Posterior vena cava (tissue), 2 donors: Measurements from ENCODE around the gene NDFIP1. TPM values are rescaled to one million over a fixed set of nuclear protein-coding genes. Genes with fewer than 3 reads are reported as not detected.
"Not testable (repeated sequence)": the region's sequence is repeated elsewhere in the genome, so short reads cannot be mapped to it uniquely, and the experiment has no call there.

ENCODE experiments used
- DNase-seq: peaks from one replicate; pipeline ENCODE4 v3.0.0-alpha.2; 2020; ENCODE audit warnings: low spot score
- intact Hi-C, 2 donors: fragments of 100-400 bp; cut with DNase I; formaldehyde crosslinking; loops; one replicate each; pipeline versions ENCODE4 v1.14.1 to v1.14.2; 2022 to 2023
- total RNA-seq, 2 donors: library from RNA; stranded (reverse); fragmentation: NEBNext Ultra II Directional; extraction: Animal tissue kit (Norgen Biotek cat#: 25700); gene quantifications; one replicate each; pipeline ENCODE4 v1.2.1, GENCODE V29; 2021
- donor health status: DM: yes; HTN: yes; CAD: no.
- donor health status: DM: yes; HTN: yes; CAD: no.

NDFIP1 gene
- total RNA-seq, 2 donors from 2014 or later: 78.5 to 81.0 TPM

DNA sequence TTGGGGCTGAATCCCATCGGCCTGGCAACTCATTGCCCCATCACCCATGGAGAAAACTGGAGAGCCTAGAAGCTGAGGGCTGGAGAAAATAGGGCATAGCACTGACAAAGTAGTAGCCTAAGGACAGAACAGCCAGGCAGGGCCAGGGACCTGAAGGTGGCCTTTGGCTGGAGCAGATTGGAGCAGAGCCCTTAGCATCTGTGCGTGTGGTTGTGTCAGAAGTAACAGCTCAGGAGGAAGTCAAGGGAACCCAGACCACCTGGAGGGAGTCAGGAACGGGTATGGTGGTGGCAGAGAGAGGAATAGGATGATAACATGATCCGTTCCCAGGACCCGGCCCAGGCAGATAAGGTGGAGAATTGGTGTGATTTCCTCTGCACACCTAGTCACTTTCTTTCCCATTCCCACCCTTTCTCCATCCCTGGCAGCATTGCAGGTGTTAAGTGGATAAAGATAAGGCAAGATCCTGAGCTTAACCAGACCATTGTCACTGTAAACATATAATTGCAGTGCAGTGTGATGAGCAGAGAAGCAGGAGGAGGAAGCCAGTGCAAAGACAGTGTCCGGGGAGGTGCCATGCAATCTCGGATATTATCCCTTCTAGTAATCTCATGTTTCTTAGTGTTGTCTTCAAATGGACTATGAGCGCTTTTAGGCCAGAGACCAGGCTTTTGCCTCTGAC lies 67.0 kb downstream of the NDFIP1 start:
- intact Hi-C loops: loop anchor here in 1 of 2 donors (1.0 kb wide), 1 partner anchor 17 kb away; no protein-coding TSS in a partner anchor
- DNase-seq: no peak

DNA sequence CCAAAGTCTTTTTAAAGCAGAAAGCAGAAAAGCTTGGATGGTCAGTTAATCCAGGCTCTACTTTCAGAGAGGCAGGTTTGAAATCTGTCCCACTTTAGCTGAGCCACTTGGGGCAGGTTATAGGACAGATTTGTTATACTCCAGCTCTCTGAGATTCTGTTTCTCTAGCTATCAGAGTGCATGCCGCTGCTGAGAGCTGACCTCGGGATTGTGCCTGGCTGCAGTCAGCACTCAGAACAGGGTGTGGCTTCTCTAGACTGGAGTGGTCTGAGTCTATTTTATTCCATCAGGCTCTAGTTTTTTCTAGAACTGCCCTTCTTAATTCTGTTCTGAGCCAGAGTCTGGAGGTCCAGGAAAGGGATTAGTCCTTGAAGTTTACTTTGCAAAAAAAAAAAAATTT lies 67.7 kb downstream of the NDFIP1 start:
- no peak for DNase-seq

DNA sequence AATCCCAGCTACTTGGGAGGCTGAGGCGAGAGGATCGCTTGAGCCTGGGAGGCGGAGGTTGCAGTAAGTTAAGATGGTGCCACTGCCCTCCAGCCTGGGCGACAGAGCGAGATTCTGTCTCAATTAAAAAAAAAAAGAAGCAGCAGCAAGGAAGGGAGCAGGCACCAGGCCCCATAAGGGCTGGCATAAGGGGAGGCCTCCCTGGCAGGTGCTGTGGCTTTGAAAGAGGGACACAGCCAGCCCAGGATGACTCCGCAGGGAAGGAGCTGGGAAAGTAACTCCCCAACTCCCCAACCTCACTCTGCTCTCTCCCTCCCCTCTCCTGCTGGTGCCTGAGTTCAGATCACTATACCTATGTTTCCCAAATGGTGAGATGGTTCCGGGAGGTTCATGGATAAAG lies 70.1 kb downstream of the NDFIP1 start:
- intact Hi-C loops: no loop called here
- DNase-seq: no peak

More for the DNA sequence above, 67.7 kb downstream of the NDFIP1 start:
- intact Hi-C loops: no loop called here

- intact Hi-C loops: no loop called here
- no peak for DNase-seq
These were observed 71.3 kb downstream of the NDFIP1 start for GRCh38 chr5:142179776-142180387.

DNA sequence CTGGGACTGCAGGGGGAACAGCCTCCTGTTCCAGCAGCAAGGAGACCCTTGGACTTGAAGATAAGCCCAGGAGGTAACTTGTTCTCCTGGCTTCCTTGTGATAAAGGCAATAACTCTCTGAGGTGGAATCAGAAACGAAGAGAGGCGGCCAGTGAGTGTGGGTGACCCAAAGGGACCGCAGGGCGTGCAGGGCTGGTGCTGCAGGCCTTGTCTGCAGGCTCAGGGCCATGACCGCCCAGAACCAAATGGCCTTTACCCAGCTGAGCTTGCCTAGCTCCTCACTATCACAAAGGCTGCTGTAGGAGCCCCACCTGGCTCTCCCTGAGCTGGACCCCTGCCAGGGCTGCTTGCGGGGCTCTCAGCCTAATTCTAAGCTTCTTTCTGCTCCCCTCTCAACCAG lies 72.5 kb downstream of the NDFIP1 start:
- intact Hi-C loops: no loop called here
- no peak for DNase-seq

DNA sequence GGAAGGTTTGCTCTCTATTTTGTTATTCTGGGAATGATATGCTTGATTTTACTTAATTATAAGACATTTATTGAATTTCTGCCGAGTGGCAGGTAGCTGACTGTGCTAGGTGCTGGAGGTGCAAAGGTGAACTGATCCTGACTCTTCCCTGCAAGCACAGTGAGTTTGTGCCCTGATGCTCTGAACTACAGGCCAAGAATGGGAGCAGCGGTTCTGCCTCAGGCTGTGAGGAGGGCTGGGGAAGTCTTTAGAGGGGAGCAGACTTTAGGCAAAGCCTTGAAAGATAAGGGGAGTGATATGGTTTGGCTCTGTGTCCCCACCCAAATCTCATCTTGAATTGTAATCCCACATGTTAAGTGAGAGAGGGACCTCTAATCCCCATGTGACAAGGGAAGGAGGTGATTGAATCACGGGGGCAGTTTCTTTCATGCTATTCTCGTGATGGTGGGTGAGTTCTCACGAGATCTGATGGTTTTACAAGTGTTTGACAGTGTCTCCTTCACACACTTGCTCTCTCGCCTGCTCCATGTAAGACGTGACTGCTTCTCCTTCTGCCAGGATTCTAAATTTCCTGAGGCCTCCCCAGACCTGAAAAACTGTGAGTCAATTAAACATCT lies 73.1 kb downstream of the NDFIP1 start:
- no peak for DNase-seq
- intact Hi-C loops: no loop called here

DNA sequence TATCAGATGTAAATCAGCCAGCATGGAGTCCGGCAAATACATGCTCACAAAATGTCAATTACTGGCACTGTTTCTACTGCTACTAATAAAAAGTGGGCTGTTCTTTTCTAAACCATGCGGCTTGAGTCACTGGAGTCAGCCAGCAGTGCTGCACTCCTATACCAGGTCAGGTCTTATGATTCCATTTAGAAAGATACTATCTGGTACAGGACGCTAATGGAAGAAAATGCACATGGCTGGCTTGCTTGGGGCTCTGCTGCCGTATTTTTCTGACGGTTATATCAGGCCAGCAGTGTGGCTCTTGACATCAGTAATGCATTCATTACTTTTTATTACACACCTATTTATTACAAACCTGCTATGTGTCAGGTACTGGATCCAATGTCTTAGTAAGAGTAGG lies 74.3 kb downstream of the NDFIP1 start:
- DNase-seq: no peak
- intact Hi-C loops: no loop called here

- DNase-seq: no peak
- intact Hi-C loops: no loop called here
These were observed 75.0 kb downstream of the NDFIP1 start for GRCh38 chr5:142183561-142183960.

GRCh38 chr5:142184988-142185387 lies 76.4 kb downstream of the NDFIP1 start:
- no peak for DNase-seq
- intact Hi-C loops: no loop called here

DNA sequence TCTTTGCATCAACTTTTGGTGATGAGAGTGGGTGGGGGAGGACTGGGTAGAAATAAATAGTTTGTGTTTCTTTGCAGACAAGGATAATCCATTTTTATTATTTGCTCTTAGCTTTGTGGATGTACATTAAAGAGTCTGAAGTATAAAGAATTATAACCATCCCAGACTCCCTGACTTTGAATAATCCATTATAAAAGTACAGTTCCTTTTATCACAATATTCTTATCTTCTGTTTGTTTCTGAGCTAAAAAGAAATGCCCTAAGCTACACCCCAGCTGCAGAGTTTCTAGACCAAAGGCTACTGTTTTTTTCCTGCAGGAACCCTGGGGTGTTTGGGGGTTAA lies 77.9 kb downstream of the NDFIP1 start:
- intact Hi-C loops: no loop called here
- DNase-seq: no peak

- intact Hi-C loops: no loop called here
- no peak for DNase-seq
These were observed 78.4 kb downstream of the NDFIP1 start for GRCh38 chr5:142186857-142187594.

- intact Hi-C loops, DNase-seq: not testable (repeated sequence)
These were observed 80.1 kb downstream of the NDFIP1 start for GRCh38 chr5:142188691-142189090.

GRCh38 chr5:142189813-142190212 lies 81.2 kb downstream of the NDFIP1 start:
- intact Hi-C loops: no loop called here
- no peak for DNase-seq

- intact Hi-C loops: loop anchor here in 1 of 2 donors (1.0 kb wide), 1 partner anchor 16 kb away; no protein-coding TSS in a partner anchor
- DNase-seq: no peak
These were observed 83.2 kb downstream of the NDFIP1 start for GRCh38 chr5:142191776-142192175.

DNA sequence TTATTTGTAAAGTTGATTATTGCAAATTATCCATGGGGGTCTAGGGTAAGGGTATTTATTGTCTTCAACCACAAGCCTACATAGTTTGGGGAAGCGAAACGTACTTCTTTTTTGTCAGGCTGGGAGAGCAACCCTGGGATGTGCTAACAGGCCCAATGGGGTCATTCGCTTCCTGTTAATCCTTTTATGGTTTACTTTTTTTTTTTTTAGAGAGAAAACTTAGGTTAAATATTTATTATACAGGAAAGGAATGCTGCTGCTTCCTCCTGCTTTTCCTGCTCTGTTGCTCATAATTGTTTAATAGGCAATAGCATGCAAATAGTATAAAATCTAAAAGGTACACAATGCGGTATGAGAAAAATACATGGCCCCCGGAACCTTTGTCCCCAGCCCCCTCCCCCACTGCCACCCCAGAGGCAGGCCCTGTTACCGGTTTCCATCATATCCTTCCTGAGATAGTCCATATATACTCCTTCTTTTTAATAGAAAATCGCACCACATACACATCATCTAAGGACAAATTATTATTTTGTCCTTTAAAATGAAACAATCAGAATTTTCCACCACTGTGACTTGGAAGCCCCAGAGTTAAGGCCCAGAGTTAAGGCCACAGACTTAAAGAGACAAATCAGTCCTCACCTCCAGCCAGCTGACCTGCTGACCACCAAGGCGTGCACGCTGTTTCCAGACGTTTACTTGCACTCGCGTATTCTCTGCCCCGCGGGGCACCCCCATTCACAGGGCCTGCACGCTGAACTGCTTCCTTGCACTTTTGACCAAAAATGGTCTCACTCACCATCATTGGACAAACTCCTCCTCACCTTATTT lies 83.9 kb downstream of the NDFIP1 start:
- intact Hi-C loops: loop anchor here in 1 of 2 donors (1.0 kb wide), 1 partner anchor 17 kb away; no protein-coding TSS in a partner anchor
- no peak for DNase-seq

DNA sequence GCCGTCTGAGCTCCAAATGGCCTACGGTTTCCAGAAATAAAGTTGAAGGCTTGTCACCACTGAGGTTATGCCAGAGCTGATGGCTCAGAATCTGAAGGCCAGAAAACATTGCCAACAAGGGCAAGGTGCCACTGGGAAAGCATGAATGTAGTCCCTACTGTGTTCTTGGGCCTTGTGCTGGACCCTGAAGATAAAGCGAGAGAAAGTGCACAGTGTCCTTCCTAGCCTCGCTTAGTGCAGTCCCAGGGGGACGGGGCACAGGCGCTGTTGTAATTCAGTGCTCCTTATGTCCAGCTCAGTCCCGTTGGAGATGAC lies 84.5 kb downstream of the NDFIP1 start:
- DNase-seq: no peak
- intact Hi-C loops: no loop called here

DNA sequence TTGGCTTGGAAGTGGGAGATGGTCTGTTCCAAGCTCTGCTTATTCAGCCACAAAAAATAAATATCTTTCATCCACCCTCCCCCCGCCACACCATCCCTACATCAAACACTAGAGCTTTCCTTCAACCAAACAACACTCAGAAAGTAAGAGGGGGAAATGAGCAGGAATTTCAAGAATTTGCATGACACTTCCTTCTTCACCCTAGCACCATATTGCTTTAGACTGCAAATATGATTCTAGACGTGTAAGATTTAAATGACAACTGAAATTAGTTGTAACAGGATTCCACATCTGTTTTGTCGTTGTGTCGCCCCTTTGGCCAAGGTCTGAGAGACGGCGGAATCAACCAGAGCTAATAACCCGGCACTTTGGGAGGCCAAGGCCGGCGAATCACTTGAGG lies 88.5 kb downstream of the NDFIP1 start:
- no peak for DNase-seq
- intact Hi-C loops: no loop called here

DNA sequence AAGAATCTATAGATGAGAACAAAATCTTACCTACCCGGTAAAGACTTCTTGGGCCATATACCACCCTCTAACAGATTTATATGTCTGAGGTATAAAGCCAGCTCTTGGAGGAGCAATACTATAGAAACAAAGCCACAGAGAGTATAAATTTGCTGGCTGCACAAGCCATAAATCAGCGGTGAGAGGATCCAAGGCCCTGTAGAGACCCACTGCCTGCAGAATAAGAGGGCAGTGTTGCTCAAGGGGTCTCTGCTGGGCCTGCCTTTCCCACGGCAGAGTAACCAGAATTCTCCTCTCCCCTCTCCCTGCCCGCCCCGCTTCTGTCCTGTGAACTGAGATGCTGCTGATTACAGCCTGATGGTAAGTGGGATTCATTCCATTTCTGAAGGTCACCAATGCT lies 89.2 kb downstream of the NDFIP1 start:
- intact Hi-C loops: no loop called here
- no peak for DNase-seq

DNA sequence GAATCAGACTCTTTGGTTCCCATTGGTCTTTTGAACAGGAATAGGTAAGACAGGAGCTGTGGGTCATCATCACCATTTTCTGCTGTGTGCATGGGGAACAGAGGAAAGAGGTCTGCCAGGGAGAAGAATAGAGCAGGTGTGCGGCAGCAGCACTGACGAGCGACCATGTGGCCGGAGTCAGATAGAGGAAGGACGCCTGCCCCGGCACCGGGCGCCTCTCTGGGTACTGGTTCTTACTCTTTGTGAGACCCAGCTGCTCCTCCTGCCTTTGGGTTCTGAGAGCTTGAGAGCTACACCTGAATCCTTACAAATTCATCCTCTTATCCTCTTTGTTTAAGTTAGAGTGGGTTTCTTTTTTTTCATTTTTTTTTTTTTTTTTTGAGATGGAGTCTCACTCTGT lies 90.8 kb downstream of the NDFIP1 start:
- intact Hi-C loops: no loop called here
- no peak for DNase-seq
